ENCODE data around the gene NOSIP. TPM values are rescaled to one million over a fixed set of nuclear protein-coding genes. Genes with fewer than 3 reads are reported as not detected.

Gene NOSIP
- total RNA-seq, 4 donors from 2014 or later = 56.5 to 105 (median 74.4) TPM

- H3K27me3 ChIP-seq = no peaks in the 10 kb centered on the region
- no peaks in the 10 kb centered on the region for H3K9me3 ChIP-seq
Observed at GRCh38 chr19:49570997-49571676, 9.2 kb downstream of the NOSIP start.

GRCh38 chr19:49570138-49570856 is 10.1 kb downstream of the NOSIP start:
- Histone ChIP-seq H3K27ac (peak overlapping the region; percentile 77 to 92 (median 82)), H3K4me1 (peaks cover 17 to 66% (median 53%) of the 10 kb centered on the region in 4 donors), H3K4me3 (no peak overlapping the region), H3K27me3 (no peaks in the 10 kb centered on the region), H3K36me3 (no peaks in the 10 kb centered on the region), H3K9me3 (no peaks in the 10 kb centered on the region)
- TF ChIP-seq POLR2AphosphoS5 (IDR thresholded peaks at IDR 0.05) (no peak), CTCF (IDR thresholded peaks at IDR 0.05) (peak; percentile 95 to 100 (median 99))
- intact Hi-C loops (cut with DNase I; ENCODE audit: low total_unique reads) (no loop called here), in situ Hi-C loops (cut with MboI; ENCODE audit: low pct_ligation_motif_present in 1 of 4, low pct_unique_long_range_greater_than_20kb in 1 of 4, low sequenced_read_pairs in 3 of 4) (loop anchor here in 1 of 4 donors (10.0 kb wide), 1 partner anchor 105 kb away; the partner anchor contains the start of gene PRMT1)
- WGBS, 2 donors (ENCODE audit: low coverage in 1 of 2) = 26 to 28% methylated on average over 12 to 14 of the region's 14 CpGs
- DNase-seq = peak; percentile 73

More at GRCh38 chr19:49570997-49571676, 9.2 kb downstream of the NOSIP start:
- Histone ChIP-seq H3K4me3 (no peak overlapping the region), H3K27ac (peak overlapping the region; percentile 52 to 92 (median 81)), H3K36me3 (peaks cover 0 to 7% (median 2%) of the 10 kb centered on the region in 4 donors), H3K4me1 (peaks cover 11 to 58% (median 45%) of the 10 kb centered on the region in 4 donors)
- intact Hi-C loops (cut with DNase I; ENCODE audit: low total_unique reads) = no loop called here
- peak; percentile 68 for DNase-seq
- WGBS, 2 donors (ENCODE audit: low coverage in 1 of 2) = 47 to 67% methylated on average over 3 to 11 of the region's 11 CpGs
- in situ Hi-C loops (cut with MboI; ENCODE audit: low pct_ligation_motif_present in 1 of 4, low pct_unique_long_range_greater_than_20kb in 1 of 4, low sequenced_read_pairs in 3 of 4) = loop anchor here in 1 of 4 donors (10.0 kb wide), 1 partner anchor 104 kb away; the partner anchor contains the start of gene PRMT1
- TF ChIP-seq EP300 (IDR thresholded peaks at IDR 0.05; ENCODE audit: low read depth) (no peak), CTCF (IDR thresholded peaks at IDR 0.05) (peak in 4 of 5 experiments; percentile 26 to 42 (median 32)), POLR2AphosphoS5 (IDR thresholded peaks at IDR 0.05) (no peak), POLR2A (IDR thresholded peaks at IDR 0.05) (no peak)

GRCh38 chr19:49567861-49568441 is 12.4 kb downstream of the NOSIP start:
- WGBS, 2 donors (ENCODE audit: low coverage in 1 of 2) = 25 to 45% methylated on average over 2 to 9 of the region's 9 CpGs
- peaks cover 20 to 90% (median 71%) of the 10 kb centered on the region in 4 donors for H3K4me1 ChIP-seq
- intact Hi-C loops (cut with DNase I; ENCODE audit: low total_unique reads) = no loop called here
- no peaks in the 10 kb centered on the region for H3K9me3 ChIP-seq
- no peak overlapping the region for H3K4me3 ChIP-seq
- peak; percentile 57 for DNase-seq
- no peaks in the 10 kb centered on the region for H3K36me3 ChIP-seq
- in situ Hi-C loops (cut with MboI; ENCODE audit: low pct_ligation_motif_present in 1 of 4, low pct_unique_long_range_greater_than_20kb in 1 of 4, low sequenced_read_pairs in 3 of 4) = no loop called here
- peak overlapping the region; percentile 77 to 92 (median 82) for H3K27ac ChIP-seq
- TF ChIP-seq POLR2AphosphoS5 (IDR thresholded peaks at IDR 0.05) (peak in 2 of 3 donors; percentile 22 to 41), EP300 (IDR thresholded peaks at IDR 0.05; ENCODE audit: low read depth) (no peak), CTCF (IDR thresholded peaks at IDR 0.05) (no peak)
- H3K27me3 ChIP-seq = no peaks in the 10 kb centered on the region

- no peak for TF ChIP-seq EP300 (IDR thresholded peaks at IDR 0.05; ENCODE audit: low read depth)
- no peak for TF ChIP-seq POLR2A (IDR thresholded peaks at IDR 0.05)
- no peak for TF ChIP-seq POLR2AphosphoS5 (IDR thresholded peaks at IDR 0.05)
- no peak for TF ChIP-seq CTCF (IDR thresholded peaks at IDR 0.05)
- Histone ChIP-seq H3K9me3 (no peaks in the 10 kb centered on the region), H3K36me3 (no peaks in the 10 kb centered on the region), H3K4me3 (no peak overlapping the region), H3K4me1 (peaks cover 20 to 100% (median 81%) of the 10 kb centered on the region in 4 donors), H3K27me3 (no peaks in the 10 kb centered on the region), H3K27ac (peak overlapping the region in 3 of 4 donors; percentile 79 to 92 (median 85))
- intact Hi-C loops (cut with DNase I; ENCODE audit: low total_unique reads) = no loop called here
- in situ Hi-C loops (cut with MboI; ENCODE audit: low pct_ligation_motif_present in 1 of 4, low pct_unique_long_range_greater_than_20kb in 1 of 4, low sequenced_read_pairs in 3 of 4) = no loop called here
- DNase-seq = no peak
- 97% methylated on average over 3 of the region's 3 CpGs; no CpG with 5 or more reads in 1 of the 2 donors for WGBS, 2 donors (ENCODE audit: low coverage in 1 of 2)
Observed at GRCh38 chr19:49566302-49566701, 14.1 kb downstream of the NOSIP start.
